GM23248 (cell line): ENCODE measurements around the gene PHTF1.

ENCODE experiments used
- EZH2 ChIP-seq: fragments of 200-600 bp; sonication (generic); IDR thresholded peaks from 2 replicates; pipeline ENCODE4 v1.6.1; 2018; ENCODE audit warnings: antibody characterized with exemption, mild to moderate bottlenecking; ENCODE audit not compliant: insufficient read depth, poor library complexity, severe bottlenecking
- EZH2phosphoT487 ChIP-seq: fragments of 200-600 bp; sonication (generic); IDR thresholded peaks from 2 replicates; pipeline ENCODE4 v1.6.1; 2018; ENCODE audit warnings: antibody characterized with exemption, moderate library complexity, mild to moderate bottlenecking, low read depth; ENCODE audit not compliant: insufficient read depth

DNA sequence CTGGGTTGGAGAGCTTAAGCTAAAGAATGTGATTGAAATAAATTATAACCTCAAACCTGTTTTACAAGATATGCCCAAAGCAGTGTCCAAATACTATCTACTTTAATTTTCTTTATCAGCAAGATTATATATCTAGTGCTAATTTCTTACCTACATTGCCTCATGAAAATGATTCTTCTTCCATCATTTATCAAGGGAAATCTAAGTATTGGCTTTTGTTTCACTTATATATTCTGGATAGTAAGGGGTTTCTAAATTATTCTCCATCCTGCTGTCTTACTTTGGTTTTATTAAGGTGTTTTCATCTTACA is 81.2 kb downstream of the PHTF1 start:
- TF ChIP-seq EZH2 (no peak), EZH2phosphoT487 (no peak)
